GM19468 (cell line): ENCODE data around the gene MAZ.
"Not testable (repeated sequence)": the region's sequence is repeated elsewhere in the genome, so short reads cannot be mapped to it uniquely, and the experiment has no call there.

ENCODE experiments used
- ATAC-seq: cut with Tn5 transposase; IDR thresholded peaks from one replicate; pipeline ENCODE4 v1.9.1; 2021; ENCODE audit warnings: mild to moderate bottlenecking, moderate library complexity, moderate number of reproducible peaks; ENCODE audit not compliant: unreplicated experiment; ENCODE audit errors: extremely low read depth

MAZ gene

GRCh38 chr16:29819506-29819905 lies 13.2 kb downstream of the MAZ start:
- ATAC-seq: no peak

DNA sequence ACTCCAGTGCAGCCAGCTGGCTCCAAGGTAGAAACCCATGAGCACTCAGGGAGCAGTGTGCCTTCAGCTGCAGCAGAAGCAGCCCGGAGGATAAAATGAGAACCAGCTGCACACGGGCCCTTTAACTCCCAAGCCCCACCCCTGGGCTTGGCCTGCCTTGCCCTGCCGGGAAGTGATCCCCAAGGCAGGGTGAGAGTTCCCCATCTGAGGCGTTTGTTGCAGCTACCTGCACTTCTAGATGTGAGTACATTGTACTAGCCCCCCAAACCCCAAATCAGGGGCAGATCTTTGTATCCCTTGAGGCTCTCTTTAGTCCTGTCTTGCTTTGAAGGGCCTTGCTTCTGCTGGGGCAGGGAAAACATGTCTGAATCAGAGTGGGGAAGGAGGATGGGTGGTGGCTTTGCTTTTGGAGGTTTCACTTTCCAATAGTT lies 14.0 kb downstream of the MAZ start, which contains the start of gene MVP:
Gene MVP, plus strand, starts transcription at position 192 of the 431 bp plus-strand sequence. CDS start 10,088 bp downstream, outside the sequence.
- no peak for ATAC-seq

- no peak for ATAC-seq
These were observed 14.7 kb downstream of the MAZ start for GRCh38 chr16:29820730-29821642.

- no peak for ATAC-seq
These were observed 15.3 kb downstream of the MAZ start for GRCh38 chr16:29821643-29822115.

DNA sequence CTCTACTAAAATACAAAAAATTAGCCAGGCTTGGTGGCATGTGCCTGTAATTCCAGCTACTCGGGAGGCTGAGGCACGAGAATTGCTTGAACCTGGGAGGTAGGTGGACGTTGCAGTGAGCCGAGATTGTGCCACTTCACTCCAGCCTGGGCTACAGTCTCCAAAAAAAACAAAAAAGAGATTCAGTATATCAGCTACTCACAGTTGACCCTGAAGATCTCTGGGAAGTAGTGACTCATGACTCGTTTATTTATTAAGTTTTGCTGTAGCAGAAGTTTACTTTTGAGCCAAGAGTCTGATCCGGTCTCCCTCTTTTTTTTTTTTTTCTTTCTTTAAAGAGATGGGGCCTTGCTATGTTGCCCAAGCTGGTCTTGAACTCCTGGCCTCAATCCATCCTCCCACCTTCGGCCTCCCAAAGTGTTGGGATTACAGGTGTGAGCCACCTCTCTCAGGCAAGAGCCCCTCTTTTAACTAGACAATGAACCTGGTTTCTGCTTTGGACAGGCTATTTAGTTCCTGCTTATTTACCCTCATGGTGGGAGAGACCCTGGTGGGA lies 18.3 kb downstream of the MAZ start:
- ATAC-seq: no peak

DNA sequence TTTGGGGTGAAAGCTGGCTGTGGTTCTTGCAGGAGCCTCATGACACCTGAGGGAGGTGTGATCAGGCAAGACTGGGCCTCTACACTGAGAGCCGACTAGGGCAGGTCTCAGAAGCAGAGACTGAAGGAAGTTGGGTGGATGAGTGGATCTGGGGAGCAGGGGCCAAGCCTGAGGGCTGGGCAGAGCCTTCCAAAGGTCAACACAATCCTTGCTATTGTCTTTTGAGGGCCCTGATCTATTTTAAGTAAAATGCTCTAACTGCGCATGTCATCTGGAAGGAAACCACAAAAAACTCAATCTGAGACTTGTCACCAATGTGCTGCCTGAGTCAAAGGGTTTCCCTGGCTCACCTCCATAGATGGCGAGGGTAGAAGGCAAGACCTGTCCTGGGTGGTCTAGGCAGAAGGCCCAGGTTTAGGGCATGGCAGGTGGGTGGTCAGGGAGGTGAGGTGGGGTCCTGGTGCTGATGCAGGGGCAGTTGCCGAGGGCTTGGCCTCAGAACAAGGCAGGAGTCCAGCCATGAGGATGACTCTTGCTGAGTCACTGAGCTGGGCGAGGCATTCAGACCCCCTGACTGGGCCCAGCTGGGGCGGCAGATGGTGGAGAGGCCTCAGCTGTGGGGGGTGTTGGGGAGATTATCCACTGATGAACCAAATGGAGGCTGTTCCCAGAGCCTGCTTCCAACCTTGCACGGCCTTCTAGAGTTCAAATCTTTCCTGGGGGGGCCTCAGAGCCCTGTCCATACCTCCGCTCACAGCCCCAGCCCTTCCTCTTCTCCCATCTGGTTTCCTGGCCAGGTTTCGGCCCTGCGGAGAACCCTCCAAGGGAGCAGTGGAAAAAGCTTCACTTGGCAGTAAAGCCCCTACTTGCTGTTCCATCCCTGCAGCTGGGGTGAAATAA lies 19.1 kb downstream of the MAZ start:
- no peak for ATAC-seq

GRCh38 chr16:29826342-29826695 lies 20.0 kb downstream of the MAZ start:
- no peak for ATAC-seq

DNA sequence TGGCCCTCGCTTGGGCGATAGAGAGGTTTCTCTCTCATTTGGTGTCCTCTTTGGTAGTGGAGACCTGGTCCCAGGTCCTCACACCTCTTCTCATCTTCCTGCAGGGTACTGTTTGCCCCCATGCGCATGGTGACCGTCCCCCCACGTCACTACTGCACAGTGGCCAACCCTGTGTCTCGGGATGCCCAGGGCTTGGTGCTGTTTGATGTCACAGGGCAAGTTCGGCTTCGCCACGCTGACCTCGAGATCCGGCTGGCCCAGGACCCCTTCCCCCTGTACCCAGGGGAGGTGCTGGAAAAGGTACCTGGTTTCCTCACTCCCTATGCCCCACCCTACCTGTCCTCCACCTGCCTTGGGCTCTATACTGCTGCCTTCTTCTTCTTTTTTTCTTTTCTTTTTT lies 24.4 kb downstream of the MAZ start:
- no peak for ATAC-seq

DNA sequence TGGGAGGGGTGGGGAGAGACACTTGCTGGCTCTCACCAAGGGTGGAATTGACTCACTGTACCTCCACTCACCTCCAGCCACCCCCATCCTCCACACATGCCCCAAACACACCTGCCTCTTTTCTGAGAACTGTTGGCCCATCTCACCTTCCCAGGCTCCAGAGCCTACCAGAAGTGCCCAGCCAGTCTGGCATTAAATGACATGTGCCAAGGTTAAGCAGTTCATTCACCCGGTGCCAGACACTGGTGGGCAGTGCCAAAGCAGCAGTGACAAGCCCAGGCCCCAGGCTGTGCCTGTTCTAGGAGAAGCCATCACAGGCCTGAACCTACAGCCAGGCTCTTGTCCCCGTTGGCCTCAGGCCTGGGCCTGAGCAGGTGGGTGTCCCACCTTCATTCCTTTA lies 25.2 kb downstream of the MAZ start:
- ATAC-seq: no peak

DNA sequence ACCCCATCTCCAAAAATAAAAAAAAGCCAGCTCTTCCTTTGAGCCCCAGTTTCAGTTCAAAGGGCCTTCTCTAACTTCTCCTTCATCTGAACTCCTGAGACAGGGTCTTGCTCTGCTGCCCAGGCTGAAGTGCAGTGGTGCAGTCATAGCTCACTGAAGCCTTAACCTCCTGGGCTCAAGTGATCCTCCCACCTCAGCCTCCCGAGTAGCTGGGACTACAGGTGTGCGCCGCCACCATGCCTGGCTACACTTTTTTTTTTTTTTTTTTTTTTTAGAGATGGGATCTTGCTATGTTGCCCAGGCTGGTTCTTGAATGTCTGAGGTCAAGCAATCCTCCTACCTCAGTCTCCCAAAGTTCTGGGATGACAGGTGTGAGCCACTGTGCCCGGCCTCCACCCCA lies 26.9 kb downstream of the MAZ start:
- ATAC-seq: not testable (repeated sequence)

GRCh38 chr16:29834079-29834478 lies 27.8 kb downstream of the MAZ start:
- ATAC-seq: no peak

DNA sequence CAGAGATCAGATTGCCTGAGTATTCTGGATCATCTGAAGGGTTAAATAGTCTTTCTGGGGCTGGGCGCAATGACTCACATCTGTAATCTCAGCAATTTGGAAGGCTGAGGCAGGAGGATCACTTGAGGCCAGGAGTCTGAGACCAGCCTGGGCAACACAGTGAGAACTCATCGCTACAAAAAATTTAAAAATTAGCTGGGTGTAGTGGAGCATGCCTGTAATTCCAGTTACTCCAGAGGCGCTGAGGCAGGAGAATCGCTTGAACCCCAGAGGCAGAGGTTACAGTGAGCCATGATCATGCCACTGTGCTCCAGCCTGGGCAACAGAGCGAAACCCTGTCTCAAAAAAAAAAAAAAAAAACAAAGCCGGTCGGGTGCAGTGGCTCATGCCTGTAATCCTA lies 29.6 kb downstream of the MAZ start:
- no peak for ATAC-seq

DNA sequence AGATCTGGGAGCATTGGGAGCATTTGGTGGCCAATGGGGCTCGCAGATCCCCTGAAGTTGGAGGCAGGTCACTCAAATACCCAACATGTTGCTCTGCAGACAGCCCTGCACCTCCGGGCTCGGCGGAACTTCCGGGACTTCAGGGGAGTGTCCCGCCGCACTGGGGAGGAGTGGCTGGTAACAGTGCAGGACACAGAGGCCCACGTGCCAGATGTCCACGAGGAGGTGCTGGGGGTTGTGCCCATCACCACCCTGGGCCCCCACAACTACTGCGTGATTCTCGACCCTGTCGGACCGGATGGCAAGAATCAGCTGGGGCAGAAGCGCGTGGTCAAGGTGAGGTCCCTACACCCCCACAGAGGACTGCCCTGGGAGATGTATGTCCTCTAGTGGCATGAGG lies 30.3 kb downstream of the MAZ start:
- no peak for ATAC-seq

- ATAC-seq: no peak
These were observed 31.5 kb downstream of the MAZ start for GRCh38 chr16:29837841-29838240.

DNA sequence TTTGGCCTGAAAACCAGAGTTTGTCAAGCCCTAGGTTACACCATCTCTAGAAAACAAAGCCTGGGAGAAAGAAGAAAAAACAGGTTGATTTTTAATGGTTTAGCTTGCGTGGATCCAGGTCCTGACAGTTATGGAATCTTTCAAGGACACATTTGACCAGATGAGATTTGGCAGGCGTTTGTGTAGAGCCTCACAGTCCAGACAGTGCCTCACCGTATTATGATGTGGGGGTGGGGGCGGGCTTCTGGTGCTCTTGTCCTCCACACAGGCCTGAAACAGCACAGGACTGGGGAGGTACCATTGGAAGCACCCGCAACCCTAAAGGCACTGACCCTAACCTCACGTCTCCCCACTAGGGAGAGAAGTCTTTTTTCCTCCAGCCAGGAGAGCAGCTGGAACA lies 33.5 kb downstream of the MAZ start:
- no peak for ATAC-seq

DNA sequence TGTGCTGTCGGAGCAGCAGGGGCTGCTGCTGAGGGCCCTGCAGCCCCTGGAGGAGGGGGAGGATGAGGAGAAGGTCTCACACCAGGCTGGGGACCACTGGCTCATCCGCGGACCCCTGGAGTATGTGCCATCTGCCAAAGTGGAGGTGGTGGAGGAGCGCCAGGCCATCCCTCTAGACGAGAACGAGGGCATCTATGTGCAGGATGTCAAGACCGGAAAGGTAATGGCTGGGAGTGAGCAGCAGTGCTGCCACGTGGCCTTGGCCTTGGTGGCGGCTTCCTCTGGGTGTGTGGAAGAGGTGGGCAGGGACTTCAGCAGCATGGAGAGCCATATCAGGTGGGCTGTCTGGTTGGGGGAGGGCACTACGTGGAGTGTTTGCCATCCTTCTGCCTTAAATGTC lies 33.9 kb downstream of the MAZ start:
- no peak for ATAC-seq

DNA sequence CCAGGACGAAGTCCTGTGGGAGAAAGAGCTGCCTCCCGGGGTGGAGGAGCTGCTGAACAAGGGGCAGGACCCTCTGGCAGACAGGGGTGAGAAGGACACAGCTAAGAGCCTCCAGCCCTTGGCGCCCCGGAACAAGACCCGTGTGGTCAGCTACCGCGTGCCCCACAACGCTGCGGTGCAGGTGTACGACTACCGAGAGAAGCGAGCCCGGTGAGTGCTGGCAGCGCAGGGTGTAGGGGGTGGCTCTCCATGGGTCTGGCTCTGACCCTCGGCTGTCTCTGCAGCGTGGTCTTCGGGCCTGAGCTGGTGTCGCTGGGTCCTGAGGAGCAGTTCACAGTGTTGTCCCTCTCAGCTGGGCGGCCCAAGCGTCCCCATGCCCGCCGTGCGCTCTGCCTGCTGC lies 35.3 kb downstream of the MAZ start:
- ATAC-seq: no peak

- ATAC-seq: no peak
These were observed 36.5 kb downstream of the MAZ start for GRCh38 chr16:29842732-29843346.

GRCh38 chr16:29843931-29844330 lies 37.6 kb downstream of the MAZ start:
- ATAC-seq: no peak
